ENCODE results near the gene PSMC3IP. TPM values are rescaled to one million over a fixed set of nuclear protein-coding genes. Genes with fewer than 3 reads are reported as not detected.

The PSMC3IP gene
- total RNA-seq, 1 experiment from 2014 or later, result 23.3 TPM

- Mint-ChIP-seq H3K4me1 (peaks cover 12% of the 10 kb centered on the region), H3K4me3 (peak overlapping the region; percentile 85), H3K27me3 (ENCODE audit: low read depth) (no peaks in the 10 kb centered on the region)
- TF ChIP-seq ZNF232 (CRISPR knock-in tag; IDR thresholded peaks at IDR 0.05), result 0 out of 2 replicates have a peak, but pooled peaks have one; percentile 52
- no peak for TF ChIP-seq PRRX2 (CRISPR knock-in tag; IDR thresholded peaks at IDR 0.05)
- no peak for TF ChIP-seq NR3C1 (CRISPR knock-in tag; conservative IDR thresholded peaks at IDR 0.05; ENCODE audit: low read depth)
- TF ChIP-seq CDX4 (CRISPR knock-in tag; IDR thresholded peaks at IDR 0.05; ENCODE audit: borderline replicate concordance), result no peak
- TF ChIP-seq ATF1 (CRISPR knock-in tag; IDR thresholded peaks at IDR 0.05), result 0 out of 2 replicates have a peak, but pooled peaks have one; percentile 21
- 0 out of 2 replicates have a peak, but pooled peaks have one; percentile 23 for TF ChIP-seq ZNF138 (CRISPR knock-in tag; conservative IDR thresholded peaks at IDR 0.05)
- TF ChIP-seq, protein P1, sequence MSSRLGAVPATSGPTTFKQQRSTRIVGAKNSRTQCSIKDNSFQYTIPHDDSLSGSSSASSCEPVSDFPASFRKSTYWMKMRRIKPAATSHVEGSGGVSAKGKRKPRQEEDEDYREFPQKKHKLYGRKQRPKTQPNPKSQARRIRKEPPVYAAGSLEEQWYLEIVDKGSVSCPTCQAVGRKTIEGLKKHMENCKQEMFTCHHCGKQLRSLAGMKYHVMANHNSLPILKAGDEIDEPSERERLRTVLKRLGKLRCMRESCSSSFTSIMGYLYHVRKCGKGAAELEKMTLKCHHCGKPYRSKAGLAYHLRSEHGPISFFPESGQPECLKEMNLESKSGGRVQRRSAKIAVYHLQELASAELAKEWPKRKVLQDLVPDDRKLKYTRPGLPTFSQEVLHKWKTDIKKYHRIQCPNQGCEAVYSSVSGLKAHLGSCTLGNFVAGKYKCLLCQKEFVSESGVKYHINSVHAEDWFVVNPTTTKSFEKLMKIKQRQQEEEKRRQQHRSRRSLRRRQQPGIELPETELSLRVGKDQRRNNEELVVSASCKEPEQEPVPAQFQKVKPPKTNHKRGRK (CRISPR knock-in tag; IDR thresholded peaks at IDR 0.05; ENCODE audit: borderline replicate concordance), result no peak
- TF ChIP-seq JAZF1 (CRISPR knock-in tag; IDR thresholded peaks at IDR 0.05), result no peak
- TF ChIP-seq FOXP4 (CRISPR knock-in tag; IDR thresholded peaks at IDR 0.05), result peak; percentile 88
- no peak for TF ChIP-seq MLX (CRISPR knock-in tag; IDR thresholded peaks at IDR 0.05)
- no peak for TF ChIP-seq EMX1 (CRISPR knock-in tag; IDR thresholded peaks at IDR 0.05)
- TF ChIP-seq, protein P2, sequence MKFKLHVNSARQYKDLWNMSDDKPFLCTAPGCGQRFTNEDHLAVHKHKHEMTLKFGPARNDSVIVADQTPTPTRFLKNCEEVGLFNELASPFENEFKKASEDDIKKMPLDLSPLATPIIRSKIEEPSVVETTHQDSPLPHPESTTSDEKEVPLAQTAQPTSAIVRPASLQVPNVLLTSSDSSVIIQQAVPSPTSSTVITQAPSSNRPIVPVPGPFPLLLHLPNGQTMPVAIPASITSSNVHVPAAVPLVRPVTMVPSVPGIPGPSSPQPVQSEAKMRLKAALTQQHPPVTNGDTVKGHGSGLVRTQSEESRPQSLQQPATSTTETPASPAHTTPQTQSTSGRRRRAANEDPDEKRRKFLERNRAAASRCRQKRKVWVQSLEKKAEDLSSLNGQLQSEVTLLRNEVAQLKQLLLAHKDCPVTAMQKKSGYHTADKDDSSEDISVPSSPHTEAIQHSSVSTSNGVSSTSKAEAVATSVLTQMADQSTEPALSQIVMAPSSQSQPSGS (CRISPR knock-in tag; IDR thresholded peaks at IDR 0.05; ENCODE audit: borderline replicate concordance, low read depth), result no peak; the same call in 1 of the 2 replicates
- no peak for TF ChIP-seq TEAD4 (CRISPR knock-in tag; IDR thresholded peaks at IDR 0.05)
- peak; percentile 88 for TF ChIP-seq SP1 (CRISPR knock-in tag; conservative IDR thresholded peaks at IDR 0.05)
- peak; percentile 86; the same call in 1 of the 2 replicates for TF ChIP-seq MYBL2 (CRISPR knock-in tag; IDR thresholded peaks at IDR 0.05)
- peak; percentile 78; the same call in 1 of the 2 replicates for TF ChIP-seq KAT7 (CRISPR knock-in tag; IDR thresholded peaks at IDR 0.05; ENCODE audit: borderline replicate concordance)
- peak; percentile 96 for TF ChIP-seq ZBTB21 (CRISPR knock-in tag; IDR thresholded peaks at IDR 0.05; ENCODE audit: borderline replicate concordance)
- TF ChIP-seq CTCF (IDR thresholded peaks at IDR 0.05), result no peak
- peak; percentile 11; the same call in 1 of the 2 replicates for TF ChIP-seq FOXP1 (CRISPR knock-in tag; IDR thresholded peaks at IDR 0.05; ENCODE audit: borderline replicate concordance)
- no peak for TF ChIP-seq ZNF219 (CRISPR knock-in tag; IDR thresholded peaks at IDR 0.05; ENCODE audit: borderline replicate concordance)
- TF ChIP-seq CREM (CRISPR knock-in tag; IDR thresholded peaks at IDR 0.05), result peak; percentile 89; the same call in 1 of the 2 replicates
- no peak for TF ChIP-seq ZNF396 (CRISPR knock-in tag; IDR thresholded peaks at IDR 0.05; ENCODE audit: borderline replicate concordance)
- TF ChIP-seq NR2C2 (CRISPR knock-in tag; IDR thresholded peaks at IDR 0.05), result no peak
- no peak for TF ChIP-seq TP53 (CRISPR knock-in tag; IDR thresholded peaks at IDR 0.05)
- peak; percentile 90 for TF ChIP-seq MAX (CRISPR knock-in tag; IDR thresholded peaks at IDR 0.05)
- TF ChIP-seq, protein P3, sequence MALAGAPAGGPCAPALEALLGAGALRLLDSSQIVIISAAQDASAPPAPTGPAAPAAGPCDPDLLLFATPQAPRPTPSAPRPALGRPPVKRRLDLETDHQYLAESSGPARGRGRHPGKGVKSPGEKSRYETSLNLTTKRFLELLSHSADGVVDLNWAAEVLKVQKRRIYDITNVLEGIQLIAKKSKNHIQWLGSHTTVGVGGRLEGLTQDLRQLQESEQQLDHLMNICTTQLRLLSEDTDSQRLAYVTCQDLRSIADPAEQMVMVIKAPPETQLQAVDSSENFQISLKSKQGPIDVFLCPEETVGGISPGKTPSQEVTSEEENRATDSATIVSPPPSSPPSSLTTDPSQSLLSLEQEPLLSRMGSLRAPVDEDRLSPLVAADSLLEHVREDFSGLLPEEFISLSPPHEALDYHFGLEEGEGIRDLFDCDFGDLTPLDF (CRISPR knock-in tag; IDR thresholded peaks at IDR 0.05), result no peak
- TF ChIP-seq RELA (CRISPR knock-in tag; IDR thresholded peaks at IDR 0.05; ENCODE audit: borderline replicate concordance), result no peak
These were observed 23.0 kb downstream of the PSMC3IP start for GRCh38 chr17:42554250-42555121.

More at GRCh38 chr17:42554250-42555121, 23.0 kb downstream of the PSMC3IP start:
- no peaks in the 10 kb centered on the region for H3K36me3 Mint-ChIP-seq
- no peaks in the 10 kb centered on the region for H3K9me3 Mint-ChIP-seq
- ATAC-seq (peak; percentile 81), DNase-seq (ENCODE audit: low spot score) (peak; percentile 93)
- H3K27ac Mint-ChIP-seq, result peak overlapping the region; percentile 79
- ChIA-PET CTCF (interaction anchor here (0.6 to 2.6 kb wide), 13 partner anchors 9 to 534 kb away, joined by 3 to 22 read pairs (median 4); partner anchors contain the start of genes CNTNAP1, NKIRAS2 and PSMC3IP), POLR2A (interaction anchor here (0.6 to 1.3 kb wide), 6 partner anchors 16 to 129 kb away, joined by 3 to 4 read pairs (median 3); partner anchors contain the start of genes PSMC3IP and TUBG1)

Data from WTC11 (cell line).